Measurements from ENCODE around the gene CDC42EP5.

- TF ChIP-seq CTCF (IDR thresholded peaks at IDR 0.05; ENCODE audit: insufficient read depth, low read depth, low read length) (no peak), EZH2 (IDR thresholded peaks at IDR 0.05; ENCODE audit: insufficient read depth, low read length) (no peak)
Observed at GRCh38 chr19:54432144-54432738, 40.9 kb downstream of the CDC42EP5 start.

All from astrocyte (in vitro differentiated cells and primary cell).